NCI-H187 treated with DMSO at 0.1 percent for 48 hours (cell line): ENCODE results near the gene CCDC137.
A peak's percentile ranks its signal among the peaks of the same experiment; 100 is the strongest.
"Not testable (repeated sequence)": the region's sequence is repeated elsewhere in the genome, so short reads cannot be mapped to it uniquely, and the experiment has no call there.

Experiments used
- DNase-seq: peaks from one replicate; lab custom pipeline; 2025; lab: John Stamatoyannopoulos, UW

Gene CCDC137

GRCh38 chr17:81666342-81667191 is at the start of gene CCDC137, which contains the start of gene OXLD1:
Gene CCDC137, plus strand, starts transcription at chr17:81666737. Its CDS starts 30 bp downstream, at chr17:81666767.
Gene OXLD1, minus strand, starts transcription at chr17:81666605. Its CDS starts 28 bp downstream, at chr17:81666577.
- DNase-seq, result peak; percentile 65

- no peak for DNase-seq
Observed at GRCh38 chr17:81616877-81617276, 49.7 kb upstream of the CCDC137 start.

- DNase-seq, result not testable (repeated sequence)
Observed at GRCh38 chr17:81618307-81618706, 48.2 kb upstream of the CCDC137 start.

DNA sequence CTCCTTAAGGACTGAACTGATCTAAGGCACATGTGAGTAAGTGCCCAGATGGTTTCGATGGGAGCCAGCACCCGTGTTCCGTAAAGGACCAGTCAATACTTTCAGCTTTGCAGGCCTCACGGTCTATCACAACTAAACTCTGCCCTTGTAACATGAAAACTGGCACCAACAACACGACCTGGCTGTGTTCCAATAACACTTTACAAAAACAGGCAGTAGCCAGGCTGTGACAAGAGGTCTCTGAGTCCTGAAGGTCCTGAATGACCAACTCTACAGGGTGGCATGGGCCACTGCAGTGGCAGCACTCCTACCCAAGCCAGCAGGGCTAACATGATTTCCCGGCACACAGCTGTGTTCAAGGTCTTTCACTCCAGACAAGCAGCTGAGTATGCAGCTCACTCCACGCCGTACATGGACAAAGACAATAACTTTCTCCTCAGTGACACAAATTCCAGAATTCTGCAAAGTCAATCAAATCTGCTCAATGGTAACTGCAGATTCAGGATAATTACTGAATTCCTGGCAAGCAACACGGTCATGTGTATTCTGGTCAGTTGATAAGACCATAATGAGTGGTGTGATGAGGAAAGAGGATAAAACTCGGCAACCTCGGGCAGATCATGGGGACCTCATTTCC is 44.9 kb upstream of the CCDC137 start:
- DNase-seq, result no peak

- no peak for DNase-seq
Observed at GRCh38 chr17:81630274-81630673, 36.3 kb upstream of the CCDC137 start.

DNA sequence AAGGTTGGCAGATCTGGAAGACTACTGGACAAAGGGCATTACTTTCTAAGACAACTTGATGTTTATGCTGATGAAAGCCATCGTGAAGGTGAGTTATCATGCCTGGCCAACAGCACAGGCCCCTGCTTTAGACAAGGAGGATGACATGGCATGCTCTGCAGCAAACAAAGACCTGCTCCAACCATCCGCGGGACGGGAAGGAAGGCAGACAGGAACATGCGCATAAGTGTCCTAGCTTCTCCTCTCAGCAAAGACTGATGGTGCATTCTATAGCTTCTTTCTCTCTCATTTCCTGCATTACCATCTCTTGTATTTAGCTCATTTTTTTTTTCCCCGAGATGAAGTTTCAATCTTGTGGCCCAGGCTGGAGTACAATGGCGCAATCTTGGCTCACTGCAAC is 35.1 kb upstream of the CCDC137 start:
- DNase-seq, result no peak

DNA sequence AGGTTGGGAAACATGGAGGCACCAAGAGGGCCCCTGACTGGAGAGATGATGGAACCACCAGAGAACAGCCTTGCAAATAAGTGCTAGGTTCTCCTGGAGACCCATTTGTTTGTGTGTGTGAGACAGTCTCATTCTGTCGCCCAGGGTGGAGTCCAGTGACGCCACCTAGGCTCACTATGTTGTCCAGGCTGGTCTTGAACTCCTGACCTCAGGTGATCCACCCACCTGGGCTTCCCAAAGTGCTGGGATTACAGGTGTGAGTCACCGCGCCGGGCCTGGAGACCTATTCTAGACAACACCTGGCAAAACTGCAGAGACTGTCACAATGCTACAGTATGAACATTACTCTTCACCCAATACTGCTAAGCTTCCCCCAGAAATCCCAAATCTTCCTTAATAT is 31.1 kb upstream of the CCDC137 start:
- no peak for DNase-seq

DNA sequence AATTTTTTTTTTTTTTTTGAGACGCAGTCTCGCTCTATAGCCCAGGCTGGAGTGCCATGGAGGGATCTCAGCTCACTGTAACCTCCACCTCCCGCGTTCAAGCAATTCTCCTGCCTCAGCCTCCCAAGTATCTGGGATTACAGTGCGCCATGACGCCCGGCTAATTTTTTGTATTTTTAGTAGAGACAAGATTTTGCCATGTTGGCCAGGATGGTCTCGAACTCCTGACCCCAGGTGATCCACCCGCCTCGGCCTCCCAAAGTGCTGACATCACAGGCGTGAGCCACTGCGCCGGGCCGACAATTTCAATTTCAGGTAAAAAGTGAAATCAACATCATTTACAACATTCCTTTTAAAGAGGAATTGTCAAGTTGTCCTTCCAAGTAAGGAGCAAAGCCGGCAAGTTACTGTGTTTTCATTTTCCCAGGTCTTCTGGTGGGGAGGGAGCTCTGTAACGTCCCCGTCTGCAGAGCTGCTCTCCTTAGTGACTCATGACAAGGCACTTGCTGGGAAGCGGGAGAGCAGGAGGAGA is 30.5 kb upstream of the CCDC137 start:
- no peak for DNase-seq

- peak; percentile 29 for DNase-seq
Observed at GRCh38 chr17:81636505-81637288, 29.8 kb upstream of the CCDC137 start, which contains the start of the genes NPLOC4 and TSPAN10. Gene NPLOC4, minus strand, starts transcription at chr17:81637112. Its CDS starts 182 bp downstream, at chr17:81636930. Gene TSPAN10, plus strand, starts transcription at chr17:81637196. Its CDS starts 5,217 bp downstream, at chr17:81642413.

GRCh38 chr17:81638683-81639082 is 27.9 kb upstream of the CCDC137 start:
- DNase-seq, result no peak

- DNase-seq, result no peak
Observed at GRCh38 chr17:81640011-81640410, 26.5 kb upstream of the CCDC137 start.

DNA sequence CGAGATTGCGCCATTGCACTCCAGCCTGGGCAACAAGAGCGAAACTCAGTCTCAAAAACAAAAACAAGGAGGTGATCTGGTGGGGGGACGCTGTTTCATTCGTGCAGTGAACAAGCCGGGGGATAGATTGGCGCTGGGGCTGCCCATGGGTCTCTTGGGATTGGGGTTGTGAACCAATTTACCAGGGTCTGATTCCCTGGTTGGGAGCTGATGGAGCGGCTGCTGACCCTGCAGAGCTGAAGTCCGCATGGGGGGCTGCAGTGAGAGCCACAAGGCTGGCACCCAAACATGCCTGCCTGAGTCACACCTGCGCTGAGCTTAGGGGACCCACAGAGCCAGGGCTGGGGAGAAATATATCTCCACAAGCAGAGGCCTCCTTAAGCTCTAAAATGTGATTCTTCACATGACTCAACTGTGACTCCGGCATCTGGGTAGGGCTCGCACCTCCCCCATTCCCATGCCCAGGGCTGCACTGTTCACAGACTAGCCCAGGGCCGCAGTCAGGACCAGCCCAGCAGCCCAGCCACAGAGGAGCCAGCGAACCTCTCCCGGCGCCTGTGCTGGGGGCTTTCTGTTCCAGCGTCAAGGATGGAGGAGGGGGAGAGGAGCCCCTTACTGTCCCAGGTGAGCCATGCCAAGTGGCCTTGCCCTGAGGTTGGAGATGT is 24.6 kb upstream of the CCDC137 start:
- no peak for DNase-seq

DNA sequence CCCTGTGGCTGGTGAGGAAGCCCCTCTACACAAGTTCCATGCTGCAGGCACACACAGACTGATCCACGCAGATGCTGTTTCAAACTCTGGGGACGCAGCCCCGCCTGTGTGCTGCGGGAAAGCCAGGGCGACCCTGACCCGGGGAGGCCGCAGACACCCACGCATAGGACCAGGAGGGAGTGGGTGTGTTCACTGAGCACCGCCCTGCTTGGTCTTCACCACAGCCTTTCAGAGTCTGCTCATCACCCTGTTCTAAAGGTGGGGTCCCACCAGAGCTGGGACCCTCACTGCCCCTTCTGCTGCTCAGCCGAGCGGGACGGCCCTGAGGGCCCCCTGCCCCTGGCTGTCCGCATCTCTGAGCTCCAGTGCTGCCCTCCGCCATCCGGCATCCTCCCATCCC is 22.0 kb upstream of the CCDC137 start:
- DNase-seq, result no peak

- DNase-seq, result no peak
Observed at GRCh38 chr17:81644976-81645952, 21.3 kb upstream of the CCDC137 start.

DNA sequence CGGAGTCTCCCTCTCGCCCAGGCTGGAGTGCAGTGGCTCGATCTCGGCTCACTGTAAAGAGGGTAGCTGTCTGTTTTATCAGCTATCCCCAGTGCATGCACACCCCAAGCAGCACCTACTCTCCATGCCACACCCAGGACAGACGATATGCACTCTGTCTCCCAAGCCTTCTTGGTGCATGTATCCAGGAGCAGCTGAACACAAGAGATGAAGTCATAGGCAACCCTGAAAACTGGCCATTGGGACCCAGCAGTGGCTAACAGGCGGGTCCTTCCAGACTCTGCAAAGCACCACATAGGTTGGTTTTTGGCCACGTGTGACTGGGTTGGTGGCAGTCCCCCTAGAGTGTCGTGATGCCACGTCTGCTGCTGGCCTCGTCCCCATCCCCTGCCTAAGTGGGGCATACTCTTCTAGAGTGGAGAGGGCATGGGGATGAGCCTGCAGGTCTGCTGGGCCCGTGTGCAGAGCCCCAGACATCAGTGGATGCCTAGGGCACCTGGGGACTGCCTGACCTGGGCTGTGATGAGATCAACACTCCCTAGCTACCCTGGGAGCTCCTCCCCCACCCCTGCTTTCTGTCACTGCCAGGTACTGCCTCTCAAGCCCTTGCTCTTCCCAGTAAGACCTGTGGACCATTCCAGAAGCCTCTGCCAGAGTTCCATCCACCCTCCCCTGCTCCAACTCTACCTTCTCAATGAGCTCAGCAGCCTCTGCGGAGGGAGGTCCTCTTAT is 19.5 kb upstream of the CCDC137 start:
- no peak for DNase-seq

- DNase-seq, result no peak
Observed at GRCh38 chr17:81647640-81648012, 18.9 kb upstream of the CCDC137 start.

- DNase-seq, result no peak
Observed at GRCh38 chr17:81648013-81648706, 18.4 kb upstream of the CCDC137 start.

GRCh38 chr17:81648707-81649085 is 17.8 kb upstream of the CCDC137 start:
- no peak for DNase-seq

- no peak for DNase-seq
Observed at GRCh38 chr17:81650951-81651350, 15.6 kb upstream of the CCDC137 start.
